Measurements from ENCODE around the gene ENTREP3. TPM values are rescaled to one million over a fixed set of nuclear protein-coding genes. Genes with fewer than 3 reads are reported as not detected.

The ENTREP3 gene
- total and polyA plus RNA-seq, 4 donors = 8.4 to 28.7 (median 12.9) TPM

GRCh38 chr1:155210314-155211104, 44.8 kb downstream of the ENTREP3 start:
- WGBS, 2 donors = 61 to 74% methylated on average over 4 of the region's 4 CpGs
- H3K9me3 ChIP-seq (ENCODE audit: control insufficient read depth in 4 of 4, insufficient read depth in 3 of 4, low read length in 3 of 4) = no peaks in the 10 kb centered on the region
- ATAC-seq (ENCODE audit: insufficient read depth, low FRiP score) = no peak
- peaks cover 0 to 9% (median 4%) of the 10 kb centered on the region in 4 donors for H3K36me3 ChIP-seq (ENCODE audit: control insufficient read depth in 4 of 4, insufficient read depth in 4 of 4, low read length in 4 of 4)
- DNase-seq = no peak
- H3K4me3 ChIP-seq = no peak overlapping the region
- H3K4me1 ChIP-seq (ENCODE audit: control insufficient read depth in 5 of 5, insufficient read depth in 5 of 5, low read length in 5 of 5) = peaks cover 0 to 28% (median 7%) of the 10 kb centered on the region in 5 donors
- H3K27me3 ChIP-seq (ENCODE audit: control insufficient read depth in 3 of 3, insufficient read depth in 3 of 3, low read length in 2 of 3) = no peaks in the 10 kb centered on the region
- no peak overlapping the region for H3K27ac ChIP-seq (ENCODE audit: low read depth in 1 of 2, low read length in 1 of 2)
- no peak overlapping the region for H3K9ac ChIP-seq (ENCODE audit: insufficient read depth in 1 of 2, low read length in 2 of 2)
- no peak for TF ChIP-seq CTCF (IDR thresholded peaks at IDR 0.05; ENCODE audit: control extremely low read depth, extremely low read depth)

- H3K36me3 ChIP-seq (ENCODE audit: control insufficient read depth in 4 of 4, insufficient read depth in 4 of 4, low read length in 4 of 4) = peaks cover 0 to 9% (median 4%) of the 10 kb centered on the region in 4 donors
- peaks cover 0 to 28% (median 7%) of the 10 kb centered on the region in 5 donors for H3K4me1 ChIP-seq (ENCODE audit: control insufficient read depth in 5 of 5, insufficient read depth in 5 of 5, low read length in 5 of 5)
- ATAC-seq (ENCODE audit: insufficient read depth, low FRiP score) (no peak), DNase-seq (no peak)
- TF ChIP-seq CTCF (IDR thresholded peaks at IDR 0.05; ENCODE audit: control extremely low read depth, extremely low read depth) = no peak
- no peaks in the 10 kb centered on the region for H3K27me3 ChIP-seq (ENCODE audit: control insufficient read depth in 3 of 3, insufficient read depth in 3 of 3, low read length in 2 of 3)
- 4 to 5% methylated on average over 13 of the region's 13 CpGs for WGBS, 2 donors
- peak overlapping the region; percentile 97 for H3K4me3 ChIP-seq
- H3K9ac ChIP-seq (ENCODE audit: insufficient read depth in 1 of 2, low read length in 2 of 2) = peak overlapping the region; percentile 83 to 97
- H3K9me3 ChIP-seq (ENCODE audit: control insufficient read depth in 4 of 4, insufficient read depth in 3 of 4, low read length in 3 of 4) = no peaks in the 10 kb centered on the region
- peak overlapping the region; percentile 90 to 99 for H3K27ac ChIP-seq (ENCODE audit: low read depth in 1 of 2, low read length in 1 of 2)
These were observed 46.0 kb downstream of the ENTREP3 start for GRCh38 chr1:155209312-155209721.

GRCh38 chr1:155208541-155209311, 46.6 kb downstream of the ENTREP3 start, which contains the start of gene MTX1:
Gene MTX1, plus strand, starts transcription at chr1:155208695. Its CDS starts 110 bp downstream, at chr1:155208805.
- TF ChIP-seq CTCF (IDR thresholded peaks at IDR 0.05; ENCODE audit: control extremely low read depth, extremely low read depth) = no peak
- DNase-seq = peak; percentile 93 to 96 (median 96)
- H3K9ac ChIP-seq (ENCODE audit: insufficient read depth in 1 of 2, low read length in 2 of 2) = peak within 1 kb of the TSS; percentile 84 to 97
- peak; percentile 85 for ATAC-seq (ENCODE audit: insufficient read depth, low FRiP score)
- H3K27ac ChIP-seq (ENCODE audit: low read depth in 1 of 2, low read length in 1 of 2) = peak within 1 kb of the TSS; percentile 90 to 99
- H3K4me1 ChIP-seq (ENCODE audit: control insufficient read depth in 5 of 5, insufficient read depth in 5 of 5, low read length in 5 of 5) = peaks cover 0 to 28% (median 7%) of the 10 kb centered on the region in 5 donors
- no peaks in the 10 kb centered on the region for H3K27me3 ChIP-seq (ENCODE audit: control insufficient read depth in 3 of 3, insufficient read depth in 3 of 3, low read length in 2 of 3)
- WGBS, 2 donors = 0% methylated on average over 52 to 64 of the region's 64 CpGs
- peaks cover 0 to 9% (median 4%) of the 10 kb centered on the region in 4 donors for H3K36me3 ChIP-seq (ENCODE audit: control insufficient read depth in 4 of 4, insufficient read depth in 4 of 4, low read length in 4 of 4)
- no peaks in the 10 kb centered on the region for H3K9me3 ChIP-seq (ENCODE audit: control insufficient read depth in 4 of 4, insufficient read depth in 3 of 4, low read length in 3 of 4)
- peak within 1 kb of the TSS; percentile 97 for H3K4me3 ChIP-seq

All from lung (tissue), 12 donors.